ENCODE results near the gene RRP12.

The RRP12 gene

GRCh38 chr10:97399843-97400545 lies 1.1 kb downstream of the RRP12 start:
- no peak for TF ChIP-seq SIN3A (IDR thresholded peaks at IDR 0.05; ENCODE audit: borderline replicate concordance, insufficient read depth, low read length)
- no peak for TF ChIP-seq POLR2AphosphoS5 (IDR thresholded peaks at IDR 0.05; ENCODE audit: low read depth, low read length)
- TF ChIP-seq REST (IDR thresholded peaks at IDR 0.05; ENCODE audit: insufficient read depth in 1 of 2, low read depth in 2 of 2, low read length in 2 of 2), result no peak
- no peak for TF ChIP-seq TAF1 (IDR thresholded peaks at IDR 0.05; ENCODE audit: borderline replicate concordance, insufficient read depth, low read length)
- TF ChIP-seq FOXP2 (optimal IDR thresholded peaks at IDR 0.05; ENCODE audit: borderline replicate concordance, extremely low read depth, extremely low read length, insufficient read depth), result no peak

- TF ChIP-seq SIN3A (IDR thresholded peaks at IDR 0.05; ENCODE audit: borderline replicate concordance, insufficient read depth, low read length), result no peak
- TF ChIP-seq TAF1 (IDR thresholded peaks at IDR 0.05; ENCODE audit: borderline replicate concordance, insufficient read depth, low read length), result no peak
- no peak for TF ChIP-seq FOXP2 (optimal IDR thresholded peaks at IDR 0.05; ENCODE audit: borderline replicate concordance, extremely low read depth, extremely low read length, insufficient read depth)
- TF ChIP-seq REST (IDR thresholded peaks at IDR 0.05; ENCODE audit: insufficient read depth in 1 of 2, low read depth in 2 of 2, low read length in 2 of 2), result no peak
- no peak for TF ChIP-seq POLR2AphosphoS5 (IDR thresholded peaks at IDR 0.05; ENCODE audit: low read depth, low read length)
These were observed 5.1 kb downstream of the RRP12 start for GRCh38 chr10:97396056-97396455.

GRCh38 chr10:97393034-97393573 lies 8.0 kb downstream of the RRP12 start:
- TF ChIP-seq FOXP2 (optimal IDR thresholded peaks at IDR 0.05; ENCODE audit: borderline replicate concordance, extremely low read depth, extremely low read length, insufficient read depth) (no peak), TAF1 (IDR thresholded peaks at IDR 0.05; ENCODE audit: borderline replicate concordance, insufficient read depth, low read length) (no peak)

- no peak for TF ChIP-seq FOXP2 (optimal IDR thresholded peaks at IDR 0.05; ENCODE audit: borderline replicate concordance, extremely low read depth, extremely low read length, insufficient read depth)
- TF ChIP-seq POLR2AphosphoS5 (IDR thresholded peaks at IDR 0.05; ENCODE audit: low read depth, low read length), result no peak
- no peak for TF ChIP-seq TAF1 (IDR thresholded peaks at IDR 0.05; ENCODE audit: borderline replicate concordance, insufficient read depth, low read length)
- no peak for TF ChIP-seq SIN3A (IDR thresholded peaks at IDR 0.05; ENCODE audit: borderline replicate concordance, insufficient read depth, low read length)
- no peak for TF ChIP-seq REST (IDR thresholded peaks at IDR 0.05; ENCODE audit: insufficient read depth in 1 of 2, low read depth in 2 of 2, low read length in 2 of 2)
These were observed 11.0 kb downstream of the RRP12 start for GRCh38 chr10:97390091-97390490.

GRCh38 chr10:97388152-97388551 lies 13.0 kb downstream of the RRP12 start:
- TF ChIP-seq REST (IDR thresholded peaks at IDR 0.05; ENCODE audit: insufficient read depth in 1 of 2, low read depth in 2 of 2, low read length in 2 of 2) (no peak), TAF1 (IDR thresholded peaks at IDR 0.05; ENCODE audit: borderline replicate concordance, insufficient read depth, low read length) (no peak), SIN3A (IDR thresholded peaks at IDR 0.05; ENCODE audit: borderline replicate concordance, insufficient read depth, low read length) (no peak), FOXP2 (optimal IDR thresholded peaks at IDR 0.05; ENCODE audit: borderline replicate concordance, extremely low read depth, extremely low read length, insufficient read depth) (no peak), POLR2AphosphoS5 (IDR thresholded peaks at IDR 0.05; ENCODE audit: low read depth, low read length) (no peak)
